ENCODE data around the gene EIF3B.
"Not testable (repeated sequence)": the region's sequence is repeated elsewhere in the genome, so short reads cannot be mapped to it uniquely, and the experiment has no call there.

Gene EIF3B

GRCh38 chr7:2412587-2413201 is 58.1 kb downstream of the EIF3B start:
- no peaks in the 10 kb centered on the region for H3K9me3 ChIP-seq (ENCODE audit: control insufficient read depth, low read length)
- peaks cover 19% of the 10 kb centered on the region for H3K4me1 ChIP-seq (ENCODE audit: control insufficient read depth, insufficient read depth, low read length)
- no peaks in the 10 kb centered on the region for H3K36me3 ChIP-seq (ENCODE audit: control insufficient read depth, insufficient read depth, low read length)
- H3K4me3 ChIP-seq (ENCODE audit: low read length): no peak overlapping the region
- H3K9ac ChIP-seq (ENCODE audit: low read length): no peak overlapping the region
- no peaks in the 10 kb centered on the region for H3K27me3 ChIP-seq (ENCODE audit: control insufficient read depth, insufficient read depth, low read length)

- Histone ChIP-seq H3K9ac (ENCODE audit: low read length) (no peak overlapping the region), H3K36me3 (ENCODE audit: control insufficient read depth, insufficient read depth, low read length) (no peaks in the 10 kb centered on the region), H3K27me3 (ENCODE audit: control insufficient read depth, insufficient read depth, low read length) (no peaks in the 10 kb centered on the region), H3K9me3 (ENCODE audit: control insufficient read depth, low read length) (no peaks in the 10 kb centered on the region), H3K4me1 (ENCODE audit: control insufficient read depth, insufficient read depth, low read length) (peaks cover 19% of the 10 kb centered on the region), H3K4me3 (ENCODE audit: low read length) (no peak overlapping the region)
Observed at GRCh38 chr7:2416063-2416462, 61.4 kb downstream of the EIF3B start.

- no peak overlapping the region for H3K9ac ChIP-seq (ENCODE audit: low read length)
- no peaks in the 10 kb centered on the region for H3K9me3 ChIP-seq (ENCODE audit: control insufficient read depth, low read length)
- peaks cover 15% of the 10 kb centered on the region for H3K4me1 ChIP-seq (ENCODE audit: control insufficient read depth, insufficient read depth, low read length)
- H3K4me3 ChIP-seq (ENCODE audit: low read length): no peak overlapping the region
- no peaks in the 10 kb centered on the region for H3K36me3 ChIP-seq (ENCODE audit: control insufficient read depth, insufficient read depth, low read length)
- H3K27me3 ChIP-seq (ENCODE audit: control insufficient read depth, insufficient read depth, low read length): no peaks in the 10 kb centered on the region
Observed at GRCh38 chr7:2416650-2417049, 62.0 kb downstream of the EIF3B start.

- H3K9me3 ChIP-seq (ENCODE audit: control insufficient read depth, low read length); H3K4me3 ChIP-seq (ENCODE audit: low read length); H3K9ac ChIP-seq (ENCODE audit: low read length); H3K36me3 ChIP-seq (ENCODE audit: control insufficient read depth, insufficient read depth, low read length); H3K4me1 ChIP-seq (ENCODE audit: control insufficient read depth, insufficient read depth, low read length); H3K27me3 ChIP-seq (ENCODE audit: control insufficient read depth, insufficient read depth, low read length): not testable (repeated sequence)
Observed at GRCh38 chr7:2417178-2417577, 62.6 kb downstream of the EIF3B start.

GRCh38 chr7:2417981-2418481 is 63.4 kb downstream of the EIF3B start:
- no peaks in the 10 kb centered on the region for H3K27me3 ChIP-seq (ENCODE audit: control insufficient read depth, insufficient read depth, low read length)
- no peak overlapping the region for H3K4me3 ChIP-seq (ENCODE audit: low read length)
- H3K36me3 ChIP-seq (ENCODE audit: control insufficient read depth, insufficient read depth, low read length): no peaks in the 10 kb centered on the region
- H3K4me1 ChIP-seq (ENCODE audit: control insufficient read depth, insufficient read depth, low read length): peaks cover 1% of the 10 kb centered on the region
- no peaks in the 10 kb centered on the region for H3K9me3 ChIP-seq (ENCODE audit: control insufficient read depth, low read length)
- no peak overlapping the region for H3K9ac ChIP-seq (ENCODE audit: low read length)

- H3K9me3 ChIP-seq (ENCODE audit: control insufficient read depth, low read length): no peaks in the 10 kb centered on the region
Observed at GRCh38 chr7:2420216-2420933, 65.7 kb downstream of the EIF3B start.

GRCh38 chr7:2421943-2422310 is 67.3 kb downstream of the EIF3B start:
- Histone ChIP-seq H3K27me3 (ENCODE audit: control insufficient read depth, insufficient read depth, low read length) (no peaks in the 10 kb centered on the region), H3K4me3 (ENCODE audit: low read length) (no peak overlapping the region), H3K9ac (ENCODE audit: low read length) (no peak overlapping the region), H3K36me3 (ENCODE audit: control insufficient read depth, insufficient read depth, low read length) (no peaks in the 10 kb centered on the region), H3K4me1 (ENCODE audit: control insufficient read depth, insufficient read depth, low read length) (no peaks in the 10 kb centered on the region), H3K9me3 (ENCODE audit: control insufficient read depth, low read length) (no peaks in the 10 kb centered on the region)

More at GRCh38 chr7:2420216-2420933, 65.7 kb downstream of the EIF3B start:
- no peak overlapping the region for H3K9ac ChIP-seq (ENCODE audit: low read length)
- no peak overlapping the region for H3K4me3 ChIP-seq (ENCODE audit: low read length)
- no peaks in the 10 kb centered on the region for H3K4me1 ChIP-seq (ENCODE audit: control insufficient read depth, insufficient read depth, low read length)
- no peaks in the 10 kb centered on the region for H3K27me3 ChIP-seq (ENCODE audit: control insufficient read depth, insufficient read depth, low read length)
- no peaks in the 10 kb centered on the region for H3K36me3 ChIP-seq (ENCODE audit: control insufficient read depth, insufficient read depth, low read length)

- Histone ChIP-seq H3K36me3 (ENCODE audit: control insufficient read depth, insufficient read depth, low read length) (no peaks in the 10 kb centered on the region), H3K9ac (ENCODE audit: low read length) (no peak overlapping the region), H3K9me3 (ENCODE audit: control insufficient read depth, low read length) (no peaks in the 10 kb centered on the region)
Observed at GRCh38 chr7:2425749-2426148, 71.1 kb downstream of the EIF3B start.

More at GRCh38 chr7:2425749-2426148, 71.1 kb downstream of the EIF3B start:
- Histone ChIP-seq H3K27me3 (ENCODE audit: control insufficient read depth, insufficient read depth, low read length) (no peaks in the 10 kb centered on the region), H3K4me3 (ENCODE audit: low read length) (no peak overlapping the region), H3K4me1 (ENCODE audit: control insufficient read depth, insufficient read depth, low read length) (no peaks in the 10 kb centered on the region)

Data from mucosa of stomach (tissue), 1 donor.